NCI-H1417 (cell line): ENCODE results near the gene GALNT5.
"Not testable (repeated sequence)": the region's sequence is repeated elsewhere in the genome, so short reads cannot be mapped to it uniquely, and the experiment has no call there.

Experiments used
- DNase-seq, 3 experiments: peaks; one replicate each; lab custom pipeline; 2025; lab: John Stamatoyannopoulos, UW

The GALNT5 gene

DNA sequence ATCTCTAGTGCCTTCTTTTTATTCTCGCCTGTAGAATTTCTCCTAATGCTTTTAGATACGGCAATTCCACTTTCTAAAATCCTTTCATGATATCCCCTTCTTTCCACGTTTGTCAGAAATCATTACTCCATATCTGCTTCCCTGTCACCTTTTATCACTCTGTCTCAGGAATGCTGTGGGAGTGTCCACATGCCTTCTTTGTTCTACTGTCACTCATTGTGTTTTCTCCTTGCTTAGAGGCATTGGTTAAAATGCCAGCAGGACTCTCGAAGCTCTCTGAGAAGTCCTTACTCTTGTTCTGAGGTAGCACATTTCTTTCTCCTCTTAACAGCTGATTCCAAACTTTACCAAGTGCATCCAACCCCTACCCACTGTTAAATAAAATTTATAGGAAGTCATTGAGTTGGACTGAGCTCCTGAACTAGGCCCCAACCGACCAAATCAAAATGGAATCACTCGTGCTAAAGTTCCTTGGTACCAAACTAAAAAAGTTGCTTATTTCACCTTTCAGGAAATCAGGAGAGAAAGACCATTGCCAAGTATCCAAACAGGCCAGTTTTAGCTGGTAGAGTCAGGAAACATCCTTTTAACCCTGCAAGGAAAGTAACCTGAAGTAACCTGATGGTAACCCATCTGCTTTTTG, 10.6 kb upstream of the GALNT5 start:
- no peak for DNase-seq

DNA sequence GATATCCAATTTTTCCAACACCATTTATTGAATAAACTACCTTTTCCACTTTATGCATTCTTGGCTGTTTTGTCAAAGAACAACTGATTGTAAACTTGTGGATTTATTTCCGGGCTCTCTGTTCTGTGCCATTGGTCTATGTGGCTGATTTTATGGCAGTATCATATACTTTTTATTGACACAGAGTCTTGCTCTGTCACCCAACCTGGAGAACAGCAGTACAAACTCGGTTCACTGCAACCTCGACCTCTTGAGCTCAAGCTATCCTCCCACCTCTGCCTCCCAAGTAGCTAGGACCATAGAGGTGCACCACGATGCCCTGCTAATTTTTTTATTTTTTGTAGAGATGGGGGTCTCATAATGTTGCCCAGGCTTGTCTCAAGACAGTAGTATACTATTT, 6.7 kb upstream of the GALNT5 start:
- DNase-seq: no peak

DNA sequence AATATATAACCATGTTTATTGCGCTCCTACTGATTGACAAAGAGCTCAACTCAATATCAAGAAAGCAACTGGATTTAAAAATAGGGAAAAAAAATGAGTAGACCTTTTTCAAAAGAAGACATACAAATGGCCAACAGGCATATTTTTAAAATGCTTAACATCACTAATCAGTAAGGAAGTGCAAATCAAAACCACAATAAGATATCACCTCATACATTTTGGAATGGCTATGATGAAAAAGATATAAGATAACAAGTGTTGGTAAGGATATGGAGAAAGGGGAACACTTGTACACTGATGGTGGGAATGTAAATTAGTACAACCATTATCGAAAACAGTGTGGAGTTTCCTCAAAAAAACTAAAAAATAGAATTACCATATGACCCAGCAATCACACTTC, 5.6 kb upstream of the GALNT5 start:
- DNase-seq: no peak

DNA sequence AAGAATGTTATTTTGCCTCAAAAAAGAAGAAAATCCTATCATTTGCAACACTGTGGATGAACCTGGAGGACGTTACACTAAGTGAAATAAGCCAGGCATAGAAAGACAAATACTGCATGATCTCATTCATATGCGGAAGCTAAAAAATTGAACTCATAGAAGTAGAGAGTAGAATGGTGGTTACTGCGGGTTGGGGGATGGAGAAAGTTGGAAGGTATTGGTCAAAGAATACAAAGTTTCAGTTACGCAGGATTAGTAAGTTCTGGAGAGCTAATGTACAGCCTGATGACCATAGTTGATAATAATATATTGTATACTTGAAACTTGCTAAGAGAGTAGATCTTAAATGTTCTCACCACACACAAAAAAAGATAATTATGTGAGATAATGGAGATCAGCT, 5.0 kb upstream of the GALNT5 start:
- DNase-seq: no peak

DNA sequence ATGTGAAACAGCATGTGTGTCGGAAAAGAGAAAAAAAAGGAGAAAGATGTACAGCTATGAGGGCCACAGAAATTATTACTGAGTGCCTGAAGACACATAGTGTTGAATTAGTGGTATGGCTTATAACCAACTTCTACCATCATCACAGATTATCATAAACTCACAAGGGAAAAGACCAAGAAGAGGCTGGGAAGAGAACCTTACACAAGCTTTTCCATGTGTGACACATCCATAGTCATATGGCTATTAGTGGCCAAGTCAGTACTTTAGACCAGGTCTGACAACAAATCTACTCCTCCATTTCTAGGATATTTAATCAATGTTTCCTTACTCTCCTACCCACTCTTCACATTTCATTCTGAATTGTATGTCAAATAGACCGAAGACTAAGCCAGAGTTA, 3.5 kb upstream of the GALNT5 start:
- DNase-seq: no peak

DNA sequence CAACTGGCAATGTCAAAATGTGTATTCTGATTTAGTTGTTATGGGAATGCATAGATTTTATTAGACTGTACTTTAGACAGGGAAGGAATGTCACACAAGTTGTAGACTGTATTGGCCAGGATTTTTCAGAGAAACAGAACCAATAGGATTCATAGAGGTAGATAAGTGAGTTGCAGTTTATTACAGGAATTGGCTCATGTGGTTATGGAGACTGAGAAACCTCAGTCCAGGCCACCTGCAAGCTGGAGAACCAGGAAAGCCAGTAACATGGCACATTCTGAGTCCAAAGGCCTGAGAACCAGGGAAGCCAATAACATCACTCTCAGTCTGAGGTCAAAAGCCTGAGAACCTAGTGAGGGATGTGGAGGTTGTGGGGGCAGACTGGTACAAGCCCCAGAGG, 1.8 kb upstream of the GALNT5 start:
- no peak for DNase-seq

DNA sequence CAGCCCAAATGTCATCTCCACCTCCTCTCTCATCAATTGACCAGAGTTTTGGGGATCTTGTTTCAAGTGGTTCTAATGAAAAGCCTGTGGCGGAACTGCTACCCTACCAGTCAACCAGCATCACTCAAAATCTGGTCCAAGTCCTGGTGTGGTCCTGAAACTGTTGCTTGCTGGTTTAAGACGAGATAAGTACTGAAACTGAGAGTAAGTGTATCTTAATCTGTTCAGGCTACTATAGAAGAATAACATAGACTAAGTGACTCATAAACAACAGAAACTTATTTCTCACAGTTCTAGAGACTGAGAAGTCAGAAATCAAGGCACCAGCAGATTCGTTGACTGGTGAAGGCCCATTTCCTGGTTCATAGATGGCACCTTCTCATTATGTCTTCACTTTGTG, 879 bp upstream of the GALNT5 start:
- DNase-seq: no peak

DNA sequence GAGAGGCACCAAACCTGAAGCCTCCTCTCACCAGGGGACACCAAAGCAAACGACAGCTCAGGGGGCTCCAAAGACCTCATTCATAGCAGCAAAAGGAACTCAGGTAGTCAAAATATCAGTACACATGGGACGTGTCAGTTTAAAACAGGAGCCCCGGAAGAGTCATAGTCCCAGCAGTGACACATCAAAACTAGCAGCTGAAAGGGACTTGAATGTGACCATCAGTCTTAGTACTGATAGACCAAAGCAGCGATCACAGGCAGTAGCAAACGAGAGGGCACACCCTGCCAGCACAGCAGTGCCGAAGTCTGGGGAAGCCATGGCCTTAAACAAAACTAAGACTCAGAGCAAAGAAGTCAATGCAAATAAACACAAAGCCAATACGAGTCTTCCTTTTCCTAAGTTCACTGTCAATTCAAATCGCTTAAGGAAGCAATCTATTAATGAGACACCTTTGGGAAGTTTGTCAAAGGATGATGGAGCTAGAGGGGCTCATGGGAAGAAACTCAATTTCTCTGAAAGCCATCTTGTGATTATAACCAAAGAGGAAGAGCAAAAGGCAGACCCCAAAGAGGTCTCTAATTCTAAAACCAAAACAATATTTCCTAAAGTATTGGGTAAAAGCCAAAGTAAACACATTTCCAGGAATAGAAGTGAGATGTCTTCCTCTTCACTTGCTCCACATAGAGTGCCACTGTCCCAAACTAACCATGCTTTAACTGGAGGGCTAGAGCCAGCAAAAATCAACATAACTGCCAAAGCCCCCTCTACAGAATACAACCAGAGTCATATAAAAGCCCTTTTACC, 1.2 kb downstream of the GALNT5 start:
- DNase-seq: no peak

DNA sequence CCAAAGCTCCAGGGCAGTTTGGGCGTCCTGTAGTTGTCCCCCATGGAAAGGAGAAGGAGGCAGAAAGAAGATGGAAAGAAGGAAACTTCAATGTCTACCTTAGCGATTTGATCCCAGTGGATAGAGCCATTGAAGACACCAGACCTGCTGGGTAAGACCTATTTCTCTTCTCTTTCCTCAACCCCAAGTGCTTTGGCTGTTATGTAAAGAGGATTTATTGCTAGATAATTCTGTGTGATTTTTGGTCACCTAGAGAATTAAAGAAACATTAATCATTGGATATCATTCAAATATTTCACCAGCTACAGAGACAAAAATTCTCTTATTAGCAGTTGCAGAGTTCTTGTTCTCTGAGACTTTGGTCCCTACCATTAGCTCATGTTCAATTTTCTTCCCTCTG, 1.9 kb downstream of the GALNT5 start:
- no peak for DNase-seq

DNA sequence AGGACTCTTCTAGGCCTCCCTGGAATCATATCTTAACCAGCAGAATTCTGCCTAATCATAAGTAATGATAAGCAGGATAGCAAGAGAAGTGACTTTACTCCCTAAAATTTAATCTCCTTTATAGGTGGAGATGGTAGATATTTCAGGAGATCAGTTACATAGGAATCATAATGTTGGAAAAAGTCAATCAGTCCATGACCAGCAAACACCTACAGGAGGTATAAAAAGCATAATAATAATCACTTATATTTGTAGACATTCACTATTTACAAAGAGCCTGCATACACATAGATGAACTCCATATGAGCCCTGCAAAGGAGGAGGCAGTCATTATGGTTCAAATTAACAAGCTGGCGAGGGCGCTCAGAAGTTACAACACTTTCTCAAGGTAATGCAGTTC, 2.5 kb downstream of the GALNT5 start:
- no peak for DNase-seq

DNA sequence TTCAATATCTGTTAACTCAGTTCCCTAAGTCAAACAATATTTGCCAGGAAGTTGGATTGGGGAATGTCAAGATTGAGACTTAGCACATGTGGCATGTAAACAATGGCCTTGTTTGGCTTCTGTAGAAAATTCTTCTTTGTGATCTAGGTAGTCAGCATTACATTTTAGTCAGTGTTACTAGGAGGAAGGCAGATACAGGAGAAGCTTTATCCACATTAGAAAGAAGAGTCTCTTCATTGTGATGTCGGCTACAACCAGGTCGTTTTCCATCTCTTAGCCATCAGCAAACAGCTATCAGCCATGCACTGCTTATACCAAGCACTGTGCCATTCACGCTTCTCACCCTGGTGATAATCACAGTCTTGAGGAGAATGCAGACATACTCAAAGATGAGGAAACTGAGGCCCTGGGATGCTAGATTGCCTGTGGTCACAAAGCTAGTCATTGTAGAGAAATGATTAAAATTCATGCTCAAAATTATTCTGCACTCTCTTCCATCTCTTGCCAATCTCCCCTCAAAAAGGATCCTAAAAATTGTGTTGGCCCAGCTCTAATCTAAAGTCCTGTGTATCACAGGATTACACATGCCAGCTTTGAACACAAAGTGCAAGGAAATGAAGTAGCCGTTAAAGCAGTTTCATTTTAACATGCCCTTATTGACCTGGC, 3.2 kb downstream of the GALNT5 start:
- DNase-seq: no peak

DNA sequence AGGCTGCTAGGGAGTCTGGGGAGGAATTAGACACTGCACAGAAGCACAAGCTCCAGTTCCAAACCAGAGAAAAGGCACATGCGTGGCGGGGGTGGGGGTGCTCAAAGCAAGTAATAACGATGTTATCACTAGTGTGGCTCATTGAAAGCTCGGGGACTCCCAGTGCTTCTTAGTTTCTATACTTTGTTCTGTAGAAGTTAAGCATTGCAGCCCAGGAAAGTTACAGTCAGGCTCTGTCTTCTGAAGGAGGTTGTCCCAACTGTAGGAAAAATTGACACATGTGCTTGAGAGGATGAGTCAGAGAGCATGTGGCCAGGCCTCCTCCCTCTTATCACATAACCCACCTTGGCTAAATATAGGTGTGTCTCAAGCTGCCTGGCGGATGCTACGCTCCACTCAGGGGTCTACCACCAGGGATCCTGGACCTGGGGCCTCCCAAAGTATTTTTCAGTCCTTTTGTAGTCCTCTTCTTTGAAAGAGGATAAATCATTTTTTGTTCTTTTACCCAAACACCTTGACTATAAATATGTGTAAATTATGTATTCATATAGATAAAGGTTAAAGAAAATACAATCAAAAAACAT, 3.8 kb downstream of the GALNT5 start:
- no peak for DNase-seq

DNA sequence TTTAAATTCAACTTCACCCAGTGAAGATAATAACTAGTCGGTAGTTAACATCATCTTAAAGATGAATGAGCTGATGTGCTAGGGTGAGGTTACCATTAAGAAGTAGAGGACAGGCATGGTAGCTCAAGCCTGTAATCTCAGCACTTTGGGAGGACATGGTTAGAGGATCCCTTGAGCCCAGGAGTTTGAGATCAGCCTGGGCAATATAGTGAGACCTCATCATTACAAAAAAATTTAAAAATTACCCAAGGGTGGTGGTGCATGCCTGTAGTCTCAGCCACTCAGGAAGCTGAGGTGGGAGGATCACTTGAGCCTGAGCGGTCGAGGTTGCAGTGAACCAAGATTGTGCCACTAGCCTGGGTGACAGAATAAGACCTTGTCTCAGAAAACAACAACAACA, 4.7 kb downstream of the GALNT5 start:
- no peak for DNase-seq

DNA sequence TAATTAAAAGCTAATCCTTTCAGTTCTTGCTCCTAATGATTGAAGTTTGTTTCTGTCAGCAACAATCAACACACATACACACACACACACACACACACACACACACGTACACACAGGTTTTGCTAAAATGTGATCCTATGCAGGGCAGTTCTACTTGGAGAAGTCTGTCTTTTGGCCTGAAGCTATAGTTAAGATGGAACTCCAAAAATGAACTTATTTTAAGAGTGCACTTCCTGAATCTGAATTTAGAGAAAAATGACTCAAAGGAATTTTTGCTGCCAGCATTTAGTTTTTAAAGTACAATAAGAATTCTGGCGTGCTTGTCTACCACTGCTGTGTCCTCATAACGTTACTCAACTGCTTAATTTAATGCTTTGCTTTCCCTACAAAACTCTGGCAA, 6.6 kb downstream of the GALNT5 start:
- DNase-seq: no peak

DNA sequence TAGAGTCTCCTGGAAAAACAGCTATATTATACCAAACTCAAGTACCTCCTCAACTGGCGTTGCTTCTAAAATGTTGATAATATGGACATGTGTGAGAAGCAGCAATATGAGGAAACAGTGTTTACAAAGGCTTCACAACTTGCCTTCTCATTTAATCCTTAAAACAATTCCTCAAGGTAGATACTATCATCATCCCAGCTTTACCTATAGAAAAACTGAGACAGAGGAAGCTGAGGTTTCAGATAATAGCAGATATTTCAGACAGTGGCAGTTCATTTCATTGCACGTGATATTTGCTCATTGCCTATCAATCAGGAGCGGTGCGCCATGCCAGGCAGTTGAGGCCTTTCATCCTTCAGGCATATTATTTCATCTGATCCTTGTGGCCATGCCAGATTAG, 8.3 kb downstream of the GALNT5 start:
- no peak for DNase-seq

DNA sequence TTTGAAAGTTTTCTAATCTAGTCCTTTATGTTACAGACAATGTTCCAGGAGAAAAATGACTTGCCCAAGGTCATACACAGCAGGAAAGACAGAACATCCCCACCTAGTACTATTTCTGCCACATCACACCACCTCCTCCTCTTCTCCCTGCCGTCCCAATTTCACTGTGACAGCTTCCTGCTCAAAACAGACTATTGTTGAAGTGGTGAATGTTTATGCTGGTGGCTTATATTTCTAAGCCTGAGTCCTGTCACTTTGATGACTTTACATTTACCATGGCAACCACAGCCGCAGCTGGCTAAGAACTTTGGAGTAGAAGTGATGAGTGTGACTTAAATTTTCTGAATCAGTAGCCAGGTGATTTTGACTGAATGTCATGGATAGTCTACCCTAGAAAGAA, 10.0 kb downstream of the GALNT5 start:
- no peak for DNase-seq

DNA sequence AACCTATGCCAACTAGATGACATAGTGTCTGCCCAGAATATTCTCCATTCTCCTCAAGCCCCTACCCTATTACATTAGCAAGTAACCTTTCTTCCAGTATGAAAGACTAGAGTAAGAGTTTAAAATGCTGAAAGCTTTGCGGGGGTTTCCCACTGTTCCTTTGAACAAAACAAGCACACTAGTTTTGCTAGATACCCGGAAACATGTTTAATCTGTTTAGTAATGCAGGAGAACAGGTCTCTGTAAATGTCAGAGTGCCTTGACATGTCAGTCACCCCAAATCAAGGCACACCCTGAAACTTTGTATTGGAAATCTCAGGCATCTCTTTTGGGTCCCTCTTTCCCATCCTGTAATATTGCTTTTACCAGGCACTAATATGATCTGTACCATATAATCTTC, 11.6 kb downstream of the GALNT5 start:
- DNase-seq: no peak

DNA sequence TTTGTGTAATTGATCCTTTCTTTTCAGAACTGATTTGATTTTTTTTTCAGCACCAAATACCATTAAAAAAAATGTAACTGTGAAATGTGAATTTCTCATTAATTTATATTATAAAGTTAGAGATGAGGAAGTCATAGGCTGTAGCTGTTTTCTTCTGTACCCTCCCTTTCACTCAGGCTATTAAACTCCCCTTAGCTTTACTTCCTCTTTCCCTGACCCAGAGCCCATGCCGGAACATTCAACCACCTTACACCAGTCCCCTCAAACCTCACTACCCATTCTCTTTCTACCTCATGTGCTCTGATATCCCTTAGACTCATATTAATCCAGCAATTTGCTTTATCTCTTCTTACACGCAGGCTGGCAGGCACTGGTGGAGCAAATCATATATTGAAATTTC, 12.4 kb downstream of the GALNT5 start:
- no peak for DNase-seq

DNA sequence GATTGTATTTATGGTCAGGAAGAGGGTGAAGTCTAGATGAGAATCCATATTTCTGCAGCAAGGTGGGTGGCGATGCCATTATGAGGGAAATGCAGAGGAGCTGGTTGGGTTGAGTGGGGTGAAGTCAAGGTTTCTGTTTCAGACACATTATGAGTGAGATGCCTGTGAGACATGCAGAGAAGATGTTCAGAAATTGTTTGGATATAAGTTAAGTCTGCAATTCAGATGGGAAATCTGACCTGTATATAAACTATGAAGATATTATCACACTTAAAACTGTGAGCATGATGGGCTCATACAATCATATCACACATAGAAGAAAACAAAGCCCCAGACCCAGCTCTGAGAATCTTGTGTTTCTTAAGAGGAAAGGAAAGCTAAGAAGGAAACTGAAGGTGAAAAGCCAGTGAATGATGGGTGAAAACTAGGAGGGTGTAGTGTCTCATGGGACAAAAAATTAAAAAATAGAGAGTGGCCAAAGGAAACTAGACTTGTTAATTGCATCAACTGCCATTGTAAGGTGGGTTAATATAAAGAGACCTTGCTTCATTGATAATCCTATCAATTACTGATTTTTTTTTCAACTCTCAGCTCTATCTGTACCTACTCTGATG, 14.2 kb downstream of the GALNT5 start:
- DNase-seq: no peak

DNA sequence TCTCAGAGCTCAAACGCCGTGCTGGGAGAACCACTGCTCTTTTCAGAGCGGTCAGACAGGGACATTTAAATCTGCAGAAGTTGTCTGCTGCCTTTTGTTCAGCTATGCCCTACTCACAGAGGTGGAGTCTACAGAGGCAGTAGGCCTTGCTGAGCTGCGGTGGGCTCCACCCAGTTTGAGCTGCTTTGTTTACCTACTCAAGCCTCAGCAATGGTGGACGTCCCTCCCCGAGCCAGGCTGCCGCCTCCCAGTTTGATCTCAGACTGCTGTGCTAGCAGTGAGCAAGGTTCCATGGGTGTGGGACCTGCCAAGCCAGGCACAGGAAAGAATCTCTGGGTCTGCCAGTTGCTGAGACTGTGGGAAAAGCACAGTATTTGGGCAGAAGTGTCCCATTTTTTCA, 21.8 kb downstream of the GALNT5 start:
- not testable (repeated sequence) for DNase-seq

DNA sequence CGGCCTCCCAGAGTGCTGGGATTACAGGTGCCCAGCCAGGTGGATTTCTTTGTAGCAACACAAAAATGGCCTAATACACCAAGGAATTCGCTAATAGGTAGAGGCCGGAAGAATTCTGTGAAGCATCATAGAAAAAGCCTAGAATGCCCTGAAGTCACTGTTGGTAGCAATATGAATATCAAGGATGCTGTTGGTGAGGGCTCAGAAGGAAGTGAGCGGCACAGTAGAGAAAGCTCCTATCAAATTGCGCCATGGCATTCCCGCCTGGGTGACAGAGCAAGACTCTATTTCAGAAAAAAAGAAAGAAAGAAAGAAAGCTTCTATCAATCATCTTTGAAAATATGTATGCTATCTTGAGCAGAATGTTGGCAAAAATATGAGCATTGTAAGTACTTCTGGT, 23.8 kb downstream of the GALNT5 start:
- no peak for DNase-seq

DNA sequence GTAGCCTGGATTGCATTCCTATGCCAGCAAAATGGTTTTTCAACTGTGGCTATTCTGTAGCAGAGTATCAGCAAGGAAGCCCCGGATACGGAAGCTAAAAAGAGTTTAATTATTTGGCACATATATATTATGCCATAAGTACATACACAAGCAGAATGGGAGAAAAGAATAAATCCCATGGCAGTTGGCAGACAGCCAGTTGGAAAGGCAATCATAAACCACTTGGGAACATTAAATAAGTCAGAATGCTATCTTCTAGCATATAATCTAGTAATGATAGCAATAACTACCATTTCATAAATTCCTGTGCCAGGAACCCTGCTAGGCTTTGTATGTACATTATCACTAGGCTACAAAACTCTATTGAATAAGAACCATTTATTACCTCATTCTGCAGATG, 26.0 kb downstream of the GALNT5 start:
- peak in 1 of 3 experiments; percentile 11 for DNase-seq

DNA sequence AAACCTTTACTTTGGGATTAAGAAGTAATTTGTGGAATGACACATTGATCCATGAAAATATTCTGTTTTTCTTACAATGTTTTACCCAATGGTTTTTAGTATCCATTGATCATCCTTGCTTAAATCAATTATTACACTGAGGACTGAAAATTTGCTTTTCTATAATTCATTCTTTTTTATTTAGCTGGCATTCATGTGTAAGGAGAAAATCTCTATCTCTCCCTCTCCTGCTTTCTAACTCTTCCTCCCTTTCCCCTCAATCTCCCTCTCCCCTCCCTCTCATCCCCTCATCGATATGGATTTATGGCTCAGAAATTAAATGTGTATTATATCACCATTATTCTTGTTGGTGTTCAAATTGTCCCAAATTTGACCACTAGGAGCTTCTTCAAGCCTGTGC, 29.7 kb downstream of the GALNT5 start:
- DNase-seq: no peak
